ENCODE measurements around the gene MINDY4B.

The MINDY4B gene

GRCh38 chr3:150887031-150887430 lies 18.2 kb downstream of the MINDY4B start:
- FAIRE-seq, result no peak
- no peak for TF ChIP-seq CTCF (IDR thresholded peaks at IDR 0.05; ENCODE audit: insufficient read depth, missing control alignments)

GRCh38 chr3:150885535-150885934 lies 19.7 kb downstream of the MINDY4B start:
- DNase-seq (ENCODE audit: insufficient read length, low spot score), result no peak
- FAIRE-seq, result no peak
- TF ChIP-seq CTCF (IDR thresholded peaks at IDR 0.05; ENCODE audit: insufficient read depth, missing control alignments), result no peak

More at GRCh38 chr3:150887031-150887430, 18.2 kb downstream of the MINDY4B start:
- DNase-seq (ENCODE audit: insufficient read length, low spot score), result no peak

GRCh38 chr3:150878996-150879575 lies 26.2 kb downstream of the MINDY4B start:
- FAIRE-seq (no peak), DNase-seq (ENCODE audit: insufficient read length, low spot score) (no peak)
- no peak for TF ChIP-seq CTCF (IDR thresholded peaks at IDR 0.05; ENCODE audit: insufficient read depth, missing control alignments)

GRCh38 chr3:150878290-150878689 lies 26.9 kb downstream of the MINDY4B start:
- DNase-seq (ENCODE audit: insufficient read length, low spot score), result no peak
- no peak for FAIRE-seq
- TF ChIP-seq CTCF (IDR thresholded peaks at IDR 0.05; ENCODE audit: insufficient read depth, missing control alignments), result no peak

GRCh38 chr3:150877303-150877702 lies 27.9 kb downstream of the MINDY4B start:
- FAIRE-seq, result no peak
- DNase-seq (ENCODE audit: insufficient read length, low spot score), result no peak
- TF ChIP-seq CTCF (IDR thresholded peaks at IDR 0.05; ENCODE audit: insufficient read depth, missing control alignments), result no peak

GRCh38 chr3:150876611-150877265 lies 28.5 kb downstream of the MINDY4B start:
- no peak for DNase-seq (ENCODE audit: insufficient read length, low spot score)
- FAIRE-seq, result no peak
- TF ChIP-seq CTCF (IDR thresholded peaks at IDR 0.05; ENCODE audit: insufficient read depth, missing control alignments), result no peak

- no peak for TF ChIP-seq CTCF (IDR thresholded peaks at IDR 0.05; ENCODE audit: insufficient read depth, missing control alignments)
- DNase-seq (ENCODE audit: insufficient read length, low spot score) (no peak), FAIRE-seq (no peak)
These were observed 29.7 kb downstream of the MINDY4B start for GRCh38 chr3:150875548-150875947.

Measured in D721Med (cell line).